Sigmoid colon (tissue), 4 donors: ENCODE results near the gene PTTG2.

Experiments
- CTCF ChIP-seq, 4 experiments: fragments of 450-650 bp in 3 of 4; fragments of 200-600 bp in 1 of 4; IDR thresholded peaks; one replicate each; pipeline ENCODE4 v1.5.1; 2016 to 2019; ENCODE audit warnings: antibody characterized with exemption in 4 of 4, mild to moderate bottlenecking in 3 of 4, moderate library complexity in 2 of 4
- EP300 ChIP-seq, 4 donors: sonication (generic); formaldehyde crosslinking; IDR thresholded peaks; one replicate each; pipeline ENCODE4 v1.6.1; 2017; ENCODE audit warnings: antibody characterized with exemption in 4 of 4
- POLR2A ChIP-seq, 2 donors: fragments of 450-650 bp; IDR thresholded peaks; one replicate each; pipeline ENCODE4 v1.6.1; 2016; ENCODE audit warnings: antibody characterized with exemption in 2 of 2, mild to moderate bottlenecking in 2 of 2, moderate library complexity in 2 of 2
- POLR2AphosphoS5 ChIP-seq, 4 donors: sonication (generic); formaldehyde crosslinking; IDR thresholded peaks; one replicate each; pipeline ENCODE4 v1.6.1; 2017; ENCODE audit warnings: antibody characterized with exemption in 4 of 4

GRCh38 chr4:37951461-37952352, 8.5 kb upstream of the PTTG2 start:
- TF ChIP-seq POLR2A (IDR thresholded peaks at IDR 0.05): no peak
- no peak for TF ChIP-seq CTCF (IDR thresholded peaks at IDR 0.05)
- TF ChIP-seq POLR2AphosphoS5 (IDR thresholded peaks at IDR 0.05): no peak
- no peak for TF ChIP-seq EP300 (IDR thresholded peaks at IDR 0.05)
